DMS79 treated with DMSO at 0.1 percent for 48 hours (cell line): ENCODE data around the gene GGN.
"Not testable (repeated sequence)": the region's sequence is repeated elsewhere in the genome, so short reads cannot be mapped to it uniquely, and the experiment has no call there.

ENCODE experiments used
- DNase-seq: peaks from one replicate; lab custom pipeline; 2025; lab: John Stamatoyannopoulos, UW

GGN gene

GRCh38 chr19:38386300-38386970 lies 1.4 kb downstream of the GGN start:
- DNase-seq: no peak

- DNase-seq: no peak
Observed at GRCh38 chr19:38385804-38386257, 2.0 kb downstream of the GGN start.

GRCh38 chr19:38385057-38385803 lies 2.6 kb downstream of the GGN start:
- no peak for DNase-seq

- no peak for DNase-seq
Observed at GRCh38 chr19:38384209-38385027, 3.4 kb downstream of the GGN start.

- DNase-seq: no peak
Observed at GRCh38 chr19:38383743-38384142, 4.1 kb downstream of the GGN start.

- DNase-seq: no peak
Observed at GRCh38 chr19:38383184-38383583, 4.7 kb downstream of the GGN start.

GRCh38 chr19:38381138-38381537 lies 6.7 kb downstream of the GGN start:
- DNase-seq: no peak

GRCh38 chr19:38378866-38379265 lies 9.0 kb downstream of the GGN start:
- DNase-seq: no peak

GRCh38 chr19:38377052-38377451 lies 10.8 kb downstream of the GGN start:
- no peak for DNase-seq

GRCh38 chr19:38376576-38376975 lies 11.3 kb downstream of the GGN start:
- no peak for DNase-seq

GRCh38 chr19:38375748-38376147 lies 12.1 kb downstream of the GGN start:
- DNase-seq: no peak

GRCh38 chr19:38375098-38375493 lies 12.7 kb downstream of the GGN start:
- DNase-seq: no peak

GRCh38 chr19:38374332-38375097 lies 13.3 kb downstream of the GGN start, which contains the start of gene PSMD8:
Gene PSMD8, plus strand, starts transcription at chr19:38374571. Its CDS starts 31 bp downstream, at chr19:38374602.
- DNase-seq: peak; percentile 98

GRCh38 chr19:38373907-38374331 lies 13.9 kb downstream of the GGN start:
- no peak for DNase-seq

GRCh38 chr19:38371081-38371480 lies 16.8 kb downstream of the GGN start:
- DNase-seq: no peak

- DNase-seq: no peak
Observed at GRCh38 chr19:38370299-38370698, 17.5 kb downstream of the GGN start.

- no peak for DNase-seq
Observed at GRCh38 chr19:38369584-38369983, 18.2 kb downstream of the GGN start.

- DNase-seq: no peak
Observed at GRCh38 chr19:38367041-38367440, 20.8 kb downstream of the GGN start.

- not testable (repeated sequence) for DNase-seq
Observed at GRCh38 chr19:38362946-38363688, 24.7 kb downstream of the GGN start.

GRCh38 chr19:38362076-38362945 lies 25.5 kb downstream of the GGN start:
- peak; percentile 83 for DNase-seq
